Activated CD8-positive, alpha-beta T cell treated with anti-CD3 and anti-CD28 coated beads for 36 hours (primary cell): ENCODE data around the gene RAB11FIP4. TPM values are rescaled to one million over a fixed set of nuclear protein-coding genes. Genes with fewer than 3 reads are reported as not detected.

Experiments
- ATAC-seq: fragments of 200-7000 bp; cut with Tn5 transposase; one replicate; pipeline ENCODE4 v1.10.0; 2021; ENCODE audit warnings: mild to moderate bottlenecking, moderate library complexity
- CTCF ChIA-PET: fragments of 350-600 bp; sonication (Branson Sonifier 250); formaldehyde crosslinking; loops from one replicate; lab custom pipeline; 2021; ENCODE audit warnings: antibody characterized with exemption; lab: Charles Lee
- POLR2A ChIA-PET: fragments of 350-600 bp; sonication (Branson Sonifier 250); formaldehyde crosslinking; loops from one replicate; lab custom pipeline; 2021; ENCODE audit warnings: antibody characterized with exemption; lab: Charles Lee
- DNase-seq: peaks from one replicate; pipeline ENCODE4 v3.0.0-alpha.2; 2020
- H3K27ac Mint-ChIP-seq: one replicate; pipeline ENCODE4 v1.8.0; 2021; ENCODE audit warnings: mild to moderate bottlenecking, mixed read lengths
- H3K27me3 Mint-ChIP-seq: one replicate; pipeline ENCODE4 v1.8.0; 2021; ENCODE audit warnings: mixed read lengths
- H3K36me3 Mint-ChIP-seq: one replicate; pipeline ENCODE4 v1.8.0; 2021; ENCODE audit warnings: low read depth, mixed read lengths
- H3K4me1 Mint-ChIP-seq: one replicate; pipeline ENCODE4 v1.8.0; 2021; ENCODE audit warnings: low read depth, mixed read lengths
- H3K4me3 Mint-ChIP-seq: one replicate; pipeline ENCODE4 v1.8.0; 2021; ENCODE audit warnings: mild to moderate bottlenecking, moderate library complexity, mixed read lengths
- H3K9me3 Mint-ChIP-seq: one replicate; pipeline ENCODE4 v1.8.0; 2021; ENCODE audit warnings: mixed read lengths
- CTCF ChIP-seq: fragments of 200-600 bp; IDR thresholded peaks from one replicate; pipeline ENCODE4 v1.8.0; 2022; ENCODE audit warnings: antibody characterized with exemption, mild to moderate bottlenecking
- intact Hi-C: fragments of 100-400 bp; cut with micrococcal nuclease; formaldehyde crosslinking; loops from one replicate; pipeline ENCODE4 v1.10.0; 2022
- total RNA-seq, 2 experiments: library from RNA; stranded (reverse); gene quantifications; one replicate each; pipeline ENCODE4 v1.2.3, GENCODE V29; 2021

The RAB11FIP4 gene
- total RNA-seq, 2 experiments from 2014 or later, result 38.2 to 39.1 TPM

GRCh38 chr17:31496601-31497000, 105.1 kb downstream of the RAB11FIP4 start:
- DNase-seq, result no peak
- H3K4me1 Mint-ChIP-seq, result peaks cover 83% of the 10 kb centered on the region
- H3K27me3 Mint-ChIP-seq, result no peaks in the 10 kb centered on the region
- H3K4me3 Mint-ChIP-seq, result no peak overlapping the region
- H3K36me3 Mint-ChIP-seq, result peaks cover 10% of the 10 kb centered on the region
- peak overlapping the region; percentile 97 for H3K27ac Mint-ChIP-seq
- ChIA-PET POLR2A (interaction anchor here (0.7 kb wide), 1 partner anchor 13 kb away, joined by 3 read pairs; no protein-coding TSS in a partner anchor), CTCF (interaction anchor here (0.6 to 1.8 kb wide), 2 partner anchors 12 to 53 kb away, joined by 3 to 7 read pairs; no protein-coding TSS in a partner anchor)
- no peak for ATAC-seq
- H3K9me3 Mint-ChIP-seq, result no peaks in the 10 kb centered on the region
- no peak for TF ChIP-seq CTCF
- intact Hi-C loops, result no loop called here

DNA sequence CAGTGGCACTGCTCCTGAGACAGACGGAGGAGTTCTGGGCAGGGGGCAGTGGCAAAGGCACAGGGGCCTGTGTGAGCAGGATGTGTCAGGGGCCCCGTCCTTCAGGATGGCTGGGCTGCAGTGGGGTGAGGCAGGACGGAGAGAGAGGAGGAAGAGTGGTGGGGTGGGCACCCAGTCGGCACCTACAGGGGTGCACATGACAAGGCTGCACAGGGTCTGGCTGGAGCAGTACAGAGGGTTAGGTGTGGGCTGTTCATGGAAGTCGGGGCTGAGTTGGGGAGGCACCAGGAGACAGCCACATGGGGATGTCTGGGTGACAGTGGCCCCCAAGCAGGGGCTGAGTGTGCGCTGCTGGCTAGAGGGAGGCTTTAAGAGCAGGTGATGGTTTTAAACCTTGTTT, 106.0 kb downstream of the RAB11FIP4 start:
- no peaks in the 10 kb centered on the region for H3K27me3 Mint-ChIP-seq
- peaks cover 77% of the 10 kb centered on the region for H3K4me1 Mint-ChIP-seq
- H3K4me3 Mint-ChIP-seq, result no peak overlapping the region
- ChIA-PET POLR2A (interaction anchor here (4.2 kb wide), 1 partner anchor 12 kb away, joined by 26 read pairs; no protein-coding TSS in a partner anchor), CTCF (interaction anchor here (3.8 kb wide), 1 partner anchor 12 kb away, joined by 20 read pairs; no protein-coding TSS in a partner anchor)
- ATAC-seq (no peak), DNase-seq (no peak)
- H3K36me3 Mint-ChIP-seq, result peaks cover 6% of the 10 kb centered on the region
- no peaks in the 10 kb centered on the region for H3K9me3 Mint-ChIP-seq
- intact Hi-C loops, result no loop called here
- no peak for TF ChIP-seq CTCF
- H3K27ac Mint-ChIP-seq, result peak overlapping the region; percentile 97

DNA sequence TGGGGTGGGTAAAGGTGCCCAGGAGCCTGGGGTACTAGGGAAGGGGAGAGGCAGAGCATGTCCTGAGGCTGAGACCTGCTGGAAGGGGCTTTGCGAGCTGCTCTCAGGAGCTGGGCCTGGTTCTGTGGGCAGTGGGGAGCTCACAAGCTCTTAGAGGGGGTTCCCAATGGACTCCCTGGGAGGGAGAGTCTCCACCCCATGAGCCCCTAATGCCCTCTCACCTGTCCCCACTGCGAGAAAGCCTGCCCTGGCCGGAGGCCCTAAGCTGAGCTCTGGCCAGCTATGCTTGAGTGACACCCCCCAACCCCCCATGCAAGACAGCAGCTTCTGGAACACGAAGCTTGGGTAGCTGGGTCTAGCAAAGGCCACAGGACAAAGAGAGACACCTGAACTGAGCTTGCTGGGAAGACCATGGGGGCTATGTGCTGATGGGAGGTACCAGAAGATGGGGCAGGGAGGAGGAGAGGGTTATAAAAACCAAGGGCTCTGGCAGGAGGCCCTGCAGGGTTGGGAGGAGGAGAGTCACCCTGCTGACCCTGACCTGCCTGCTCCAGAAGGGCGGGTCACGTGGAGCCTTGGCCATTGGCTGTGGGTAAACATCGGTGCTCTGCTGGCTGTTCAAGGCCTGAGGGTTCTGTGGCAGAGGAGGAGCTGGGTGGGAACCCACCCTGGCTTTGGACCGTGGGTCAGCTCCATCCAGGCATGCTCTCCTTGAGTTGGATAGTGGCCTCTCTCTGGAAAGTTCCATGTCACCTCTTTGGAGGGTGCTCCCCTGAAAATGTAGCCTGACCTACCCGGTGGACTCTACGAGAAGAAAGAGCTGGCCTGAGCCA, 106.7 kb downstream of the RAB11FIP4 start:
- CTCF ChIA-PET, result interaction anchor here (0.8 to 3.8 kb wide), 4 partner anchors 11 to 61 kb away, joined by 3 to 20 read pairs (median 4); no protein-coding TSS in a partner anchor
- Mint-ChIP-seq H3K9me3 (no peaks in the 10 kb centered on the region), H3K27ac (peak overlapping the region; percentile 55), H3K27me3 (no peaks in the 10 kb centered on the region), H3K36me3 (peaks cover 8% of the 10 kb centered on the region), H3K4me3 (no peak overlapping the region), H3K4me1 (peaks cover 73% of the 10 kb centered on the region)
- DNase-seq (no peak), ATAC-seq (no peak)
- TF ChIP-seq CTCF, result no peak
- intact Hi-C loops, result no loop called here
- POLR2A ChIA-PET, result interaction anchor here (0.6 to 4.2 kb wide), 7 partner anchors 9 to 167 kb away, joined by 3 to 26 read pairs (median 3); no protein-coding TSS in a partner anchor

DNA sequence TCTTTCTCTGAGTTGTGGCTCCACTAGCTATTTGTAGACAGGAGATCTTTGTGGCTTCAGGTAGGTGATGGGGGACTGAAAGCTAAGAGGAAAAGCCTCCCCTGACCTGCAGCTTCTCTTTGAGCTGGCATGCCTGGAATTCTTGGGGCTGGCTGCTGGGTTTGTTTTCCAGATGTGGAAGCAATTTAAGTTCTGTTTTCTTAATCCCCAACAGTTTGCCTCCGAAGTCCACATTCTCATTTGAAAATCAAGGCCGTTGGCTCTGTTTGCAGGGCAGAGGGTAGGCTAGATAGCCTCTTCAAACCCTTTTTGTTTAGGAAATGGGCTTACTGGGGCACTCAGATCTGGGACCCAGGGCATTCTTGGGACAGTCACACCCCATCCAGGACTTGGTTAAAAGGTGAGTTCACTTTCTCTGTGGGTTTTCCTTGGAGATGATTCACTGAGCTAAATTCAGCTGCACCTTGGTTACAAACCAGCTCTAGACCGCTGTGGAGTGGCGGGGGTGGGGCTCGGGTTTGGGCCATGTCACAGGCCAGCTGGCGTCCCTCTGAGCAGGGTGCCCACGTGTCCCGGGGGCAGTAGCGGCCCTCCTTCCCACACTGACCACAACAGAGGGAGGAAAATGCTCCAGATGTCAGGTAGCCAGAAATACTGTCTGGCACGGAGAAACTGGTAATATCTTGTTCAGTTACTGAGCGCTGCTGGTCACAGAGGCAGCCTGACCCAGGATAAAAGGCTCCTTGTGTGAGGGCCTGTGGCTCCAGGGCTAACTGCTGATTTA, 108.5 kb downstream of the RAB11FIP4 start:
- Mint-ChIP-seq H3K27me3 (no peaks in the 10 kb centered on the region), H3K36me3 (peaks cover 8% of the 10 kb centered on the region), H3K9me3 (no peaks in the 10 kb centered on the region), H3K27ac (peak overlapping the region; percentile 32), H3K4me1 (peaks cover 70% of the 10 kb centered on the region), H3K4me3 (peak overlapping the region; percentile 24)
- ChIA-PET CTCF (interaction anchor here (3.8 kb wide), 1 partner anchor 10 kb away, joined by 20 read pairs; no protein-coding TSS in a partner anchor), POLR2A (interaction anchor here (3.3 to 4.2 kb wide), 2 partner anchors 9 to 11 kb away, joined by 16 to 26 read pairs; no protein-coding TSS in a partner anchor)
- peak; percentile 81 for DNase-seq
- intact Hi-C loops, result no loop called here
- ATAC-seq, result peak; percentile 72
- no peak for TF ChIP-seq CTCF
